Activated CD8-positive, alpha-beta memory T cell treated with anti-CD3 and anti-CD28 coated beads, Interleukin-2, amount 50 U/mL, for 24 hours (primary cell): ENCODE results near the gene SUPT4H1.

Source experiments
- DNase-seq: peaks from one replicate; pipeline ENCODE4 v3.0.0-alpha.2; 2020; ENCODE audit errors: extremely low read depth

The SUPT4H1 gene

DNA sequence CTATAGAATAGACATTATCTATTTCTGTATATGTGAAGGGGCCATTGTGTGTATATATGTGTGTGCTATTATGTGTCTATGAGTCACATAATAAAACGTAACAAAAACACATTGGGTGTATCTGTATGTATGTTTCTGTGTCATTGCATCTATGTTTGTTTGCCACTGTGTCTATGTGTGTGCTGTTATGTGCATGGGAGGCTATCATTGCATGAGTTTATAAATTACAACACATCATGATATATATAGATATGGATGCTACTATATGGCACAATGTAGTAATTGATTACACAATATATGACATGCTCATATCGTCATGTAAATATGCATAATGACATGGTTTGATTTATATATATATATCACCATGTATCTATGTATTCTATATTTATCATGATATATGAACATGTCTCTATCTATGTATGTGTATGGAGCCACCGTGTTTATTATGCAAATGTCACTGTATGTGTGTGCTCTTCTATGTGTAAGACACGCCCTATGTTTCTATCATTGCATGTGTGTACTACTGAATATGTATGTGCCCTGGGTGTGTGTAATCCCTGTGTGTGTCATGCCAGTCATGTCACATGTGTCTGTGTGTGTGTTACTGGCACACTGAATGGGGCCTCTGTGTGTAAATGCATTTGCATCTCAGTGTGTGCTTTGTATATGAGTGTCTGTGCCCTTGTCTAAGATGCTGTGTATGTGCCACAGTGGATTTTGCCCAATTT lies 22.0 kb downstream of the SUPT4H1 start:
- DNase-seq: no peak

DNA sequence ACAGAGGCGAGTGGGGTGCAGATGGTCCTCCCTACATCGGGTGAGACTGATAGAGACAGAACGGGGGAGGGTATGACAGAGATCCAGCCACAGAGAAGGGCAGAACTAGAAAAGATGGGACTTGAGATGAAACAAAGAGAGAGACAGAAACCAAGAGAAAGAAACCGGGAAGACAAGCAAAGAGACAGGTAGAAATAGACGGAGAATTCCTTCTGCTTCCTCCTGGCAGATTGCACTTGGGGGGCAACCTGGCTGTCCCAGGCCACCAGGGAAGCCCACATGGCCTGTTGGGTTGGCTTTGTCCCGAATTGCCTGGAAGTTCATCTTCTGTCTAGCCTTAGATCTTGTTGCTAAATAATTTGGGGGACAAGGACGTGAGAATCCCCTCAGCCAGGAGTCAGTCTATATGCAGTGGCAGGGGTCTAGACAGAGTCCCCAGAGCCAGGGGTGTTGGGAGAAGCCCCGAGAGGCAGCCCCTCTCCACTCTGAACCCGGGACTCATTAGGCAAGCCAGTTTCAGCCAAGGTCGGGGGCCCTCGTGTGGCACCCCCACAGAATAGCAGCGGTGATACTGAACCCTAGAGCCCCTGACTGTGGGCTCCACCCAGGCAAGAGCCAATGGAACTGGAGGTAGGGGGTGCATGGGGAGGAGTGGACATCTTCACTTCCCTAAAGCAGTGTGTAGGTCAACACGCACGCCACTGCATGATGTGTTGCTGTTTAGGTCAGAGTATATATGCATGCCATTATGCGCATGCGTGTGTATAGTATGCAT lies 22.8 kb downstream of the SUPT4H1 start:
- DNase-seq: no peak

DNA sequence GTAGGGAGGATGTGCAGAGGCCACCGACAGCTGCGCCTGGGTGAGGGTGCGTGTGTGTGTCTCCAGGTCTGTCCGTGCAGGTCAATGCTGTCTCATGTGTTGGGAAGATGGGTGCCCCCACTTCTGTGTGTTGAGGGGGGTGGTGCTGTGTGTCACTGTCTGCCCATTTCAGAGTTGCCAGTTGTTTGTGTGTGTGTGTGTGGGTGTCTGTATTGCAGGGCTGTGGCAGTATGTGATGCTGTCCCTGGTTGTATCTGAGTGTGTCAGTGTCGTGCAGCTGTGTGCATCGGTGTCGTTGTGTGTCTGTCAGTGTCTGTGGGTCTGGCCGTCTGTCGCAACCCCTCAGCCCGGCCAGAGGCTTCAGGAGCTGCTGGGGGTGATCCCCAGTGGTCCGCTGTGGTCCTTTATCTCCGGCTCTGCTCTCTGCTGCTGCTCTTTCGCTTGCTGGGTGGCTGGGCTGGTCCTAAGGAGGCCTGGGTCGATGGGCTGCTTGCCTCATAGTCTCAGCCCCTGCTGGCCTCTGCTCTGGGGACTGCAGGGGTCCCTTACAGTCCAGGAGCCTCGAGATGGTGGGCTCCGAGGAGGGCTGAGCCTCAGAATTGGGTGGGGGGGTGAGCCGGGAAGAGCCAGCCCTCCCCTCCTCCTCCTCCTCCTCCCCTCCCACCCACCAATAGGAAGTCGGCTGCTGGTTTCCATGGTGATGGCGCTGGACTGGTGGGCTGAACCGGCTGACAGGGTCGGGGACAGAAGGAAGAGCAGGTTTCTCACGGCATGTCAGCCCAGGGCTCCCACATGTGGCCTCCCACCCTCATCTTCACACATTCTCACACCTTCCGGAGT lies 23.6 kb downstream of the SUPT4H1 start, which contains the start of gene TSPOAP1:
TSS of gene TSPOAP1 (minus strand) at position 601 of the 840 bp plus-strand sequence. CDS start 875 bp downstream, outside the sequence.
- DNase-seq: no peak

DNA sequence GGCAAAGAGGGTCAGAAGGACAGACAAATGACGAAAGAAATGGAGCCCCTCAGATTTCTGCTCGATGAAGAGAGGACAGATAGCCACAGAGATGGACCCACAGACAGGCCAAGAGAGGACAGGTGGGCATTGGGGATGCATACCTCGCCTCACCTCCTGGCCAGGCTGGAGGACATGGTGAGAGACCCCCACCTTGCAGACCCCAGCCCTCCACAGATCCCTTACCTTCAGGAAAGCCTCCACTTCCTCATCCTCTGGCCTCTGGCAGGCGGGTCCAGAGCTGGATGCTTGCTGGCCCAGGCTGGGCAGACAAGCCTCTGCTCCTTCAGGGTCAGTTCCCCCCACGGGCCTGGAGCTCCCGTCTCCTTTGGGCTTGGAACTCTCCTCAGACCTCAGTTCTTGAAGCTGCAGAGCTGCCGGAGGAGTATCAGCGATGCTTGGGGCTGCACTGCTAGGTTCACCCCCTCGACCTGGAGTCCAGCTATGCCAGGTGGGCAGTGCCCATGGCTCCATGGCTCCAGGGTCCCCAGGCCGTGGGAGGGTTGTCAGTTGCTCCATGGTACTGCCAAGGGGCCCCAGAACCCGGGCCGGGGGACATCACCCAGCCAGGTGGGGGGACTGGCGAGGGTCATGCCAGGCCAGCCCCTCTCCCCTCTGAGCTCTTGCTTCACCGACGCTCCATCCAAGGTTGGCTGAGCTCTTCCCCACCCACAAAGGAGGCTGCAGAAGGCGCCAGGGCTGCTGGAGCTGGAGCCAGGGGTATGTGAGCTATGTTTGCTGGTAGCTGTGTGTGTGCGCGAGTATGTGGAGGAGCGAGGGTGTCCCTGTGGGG lies 24.4 kb downstream of the SUPT4H1 start:
- no peak for DNase-seq

DNA sequence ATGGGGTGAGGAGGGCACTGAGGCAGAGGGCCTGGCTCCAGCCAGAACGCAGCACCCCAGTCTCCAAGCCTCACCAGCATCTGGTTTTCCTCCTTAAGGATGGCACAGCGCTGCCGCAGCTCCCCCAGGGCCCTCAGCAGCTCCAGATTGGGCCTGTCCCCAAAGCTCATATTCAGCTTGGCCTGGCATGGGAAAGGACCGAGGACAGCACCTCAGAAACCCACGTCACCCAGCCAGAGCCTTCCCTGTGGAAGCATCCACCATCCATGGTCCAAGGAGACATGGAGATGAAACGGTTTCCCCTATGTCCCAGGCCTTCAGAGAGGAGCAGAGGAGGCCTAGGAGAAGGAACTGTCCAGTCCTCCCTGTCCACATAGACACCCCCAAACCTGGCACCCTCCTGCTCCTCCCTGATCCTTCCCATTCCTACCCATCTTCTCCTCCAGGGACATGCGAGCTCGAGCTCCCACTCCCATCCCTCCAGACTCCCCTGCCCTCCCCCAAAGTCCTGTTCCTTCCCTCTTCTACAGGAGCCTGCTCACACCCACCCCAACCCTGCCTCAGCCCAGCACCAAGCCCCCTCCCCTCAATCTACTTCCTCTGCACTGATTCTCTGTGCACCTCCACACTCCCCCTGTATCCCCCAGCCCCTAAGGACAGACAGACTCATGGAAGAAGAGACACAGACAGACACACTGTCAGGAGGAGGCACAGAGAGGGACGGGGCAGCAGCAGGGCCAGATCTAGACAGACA lies 25.2 kb downstream of the SUPT4H1 start:
- DNase-seq: no peak

DNA sequence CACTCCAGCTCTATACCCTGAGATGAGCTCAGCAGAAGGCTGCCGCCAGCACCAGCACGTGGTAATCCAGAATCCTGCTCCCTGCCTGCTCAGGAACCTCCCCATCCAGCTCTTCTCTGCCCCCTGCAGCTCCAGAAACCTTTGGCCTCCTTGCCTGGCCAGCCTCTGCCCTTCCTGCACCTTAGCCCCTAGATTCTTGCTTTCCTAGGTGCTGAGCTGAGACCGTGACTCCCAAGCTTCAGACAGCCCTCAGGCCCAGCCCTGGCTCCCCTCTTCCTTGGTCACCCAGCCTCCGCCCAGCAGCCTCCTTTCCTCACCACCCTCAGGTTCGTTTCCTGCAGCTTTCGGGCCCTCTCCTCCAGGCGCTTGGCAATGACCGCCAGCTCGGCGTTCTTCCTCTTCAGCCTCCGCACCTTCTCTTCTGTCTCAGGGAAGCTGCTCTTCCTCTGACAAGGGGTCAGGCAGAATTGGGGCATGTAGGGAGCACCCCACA lies 26.0 kb downstream of the SUPT4H1 start:
- no peak for DNase-seq

DNA sequence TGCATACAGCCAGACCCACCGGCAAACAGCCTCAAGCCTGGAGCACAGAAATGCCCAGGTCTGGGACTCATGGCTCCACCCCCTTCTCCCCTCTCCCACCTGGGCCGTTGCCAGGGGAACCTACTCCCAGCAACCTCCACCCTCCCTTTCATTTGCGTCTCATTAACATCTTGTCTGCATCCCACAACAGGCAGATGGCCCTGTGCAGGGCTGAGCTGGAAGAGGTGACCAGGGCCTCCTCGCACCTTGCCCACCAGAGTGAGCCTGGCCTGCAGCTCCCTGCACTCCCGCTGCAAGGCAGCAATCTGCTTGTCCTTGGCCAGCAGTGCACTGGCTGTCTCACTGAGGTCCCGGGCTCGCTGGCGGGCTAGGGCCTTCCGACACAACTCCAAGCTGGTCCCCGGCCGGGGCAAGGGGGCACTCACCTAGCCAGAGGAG lies 26.7 kb downstream of the SUPT4H1 start:
- no peak for DNase-seq

DNA sequence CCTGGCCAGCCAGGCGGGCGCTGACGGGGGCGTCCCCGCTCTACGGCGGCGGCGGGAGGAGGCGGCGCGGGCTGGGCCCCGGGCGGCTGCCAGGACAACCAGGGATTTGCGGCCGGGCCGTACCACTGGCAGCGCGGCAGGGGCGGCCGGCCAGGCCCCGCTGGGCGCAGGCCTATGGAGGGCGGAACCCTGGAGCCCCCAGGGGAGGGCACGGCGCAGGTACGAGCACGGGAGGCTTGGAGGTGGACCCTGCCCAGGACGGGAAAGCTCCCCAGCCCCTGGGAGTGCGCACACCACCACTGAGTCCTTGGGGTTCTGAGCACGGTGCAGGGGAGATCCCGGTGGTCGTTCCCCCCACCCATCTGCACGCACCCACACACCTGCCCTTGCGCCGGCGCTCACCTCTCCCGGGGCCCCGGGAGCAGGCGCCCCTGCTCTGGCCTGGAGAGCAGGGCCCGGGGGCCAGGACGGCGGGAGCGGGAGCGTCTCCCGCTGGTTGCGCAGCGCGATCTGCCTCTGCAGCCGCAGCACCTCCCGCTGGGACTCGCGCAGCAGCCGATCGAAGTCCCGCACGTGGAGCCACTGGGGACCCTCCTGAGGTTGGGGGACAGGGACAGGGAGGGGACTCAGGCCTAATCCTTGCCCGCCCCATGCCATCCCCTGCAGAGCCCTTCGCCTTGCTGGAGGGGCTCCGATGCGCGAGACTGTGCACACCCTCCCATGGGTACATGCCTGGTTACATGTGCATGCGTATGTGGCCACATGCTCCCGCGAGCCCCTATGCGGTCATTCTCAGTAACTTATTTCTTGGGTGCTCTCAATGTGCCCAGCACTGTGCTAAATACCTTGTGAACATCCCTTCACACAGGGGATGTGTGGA lies 27.4 kb downstream of the SUPT4H1 start:
- DNase-seq: no peak

DNA sequence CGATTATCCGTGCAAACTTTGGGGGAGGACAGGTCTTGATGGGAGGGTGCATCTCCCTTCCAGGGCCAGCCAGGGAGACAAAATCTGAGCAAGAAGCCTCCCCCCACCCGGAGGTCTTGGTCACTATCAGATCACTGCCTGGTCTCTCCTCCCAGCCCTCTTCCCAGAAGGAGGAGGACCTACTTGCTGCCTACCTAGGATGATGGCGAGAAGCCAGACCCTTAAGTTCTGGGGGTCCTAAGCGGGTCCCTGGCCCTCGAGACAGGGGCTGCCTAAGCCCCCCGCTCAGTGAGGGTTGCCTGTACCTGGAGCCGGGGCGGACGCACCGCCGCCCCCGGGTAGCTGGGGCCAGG lies 28.0 kb downstream of the SUPT4H1 start:
- no peak for DNase-seq

DNA sequence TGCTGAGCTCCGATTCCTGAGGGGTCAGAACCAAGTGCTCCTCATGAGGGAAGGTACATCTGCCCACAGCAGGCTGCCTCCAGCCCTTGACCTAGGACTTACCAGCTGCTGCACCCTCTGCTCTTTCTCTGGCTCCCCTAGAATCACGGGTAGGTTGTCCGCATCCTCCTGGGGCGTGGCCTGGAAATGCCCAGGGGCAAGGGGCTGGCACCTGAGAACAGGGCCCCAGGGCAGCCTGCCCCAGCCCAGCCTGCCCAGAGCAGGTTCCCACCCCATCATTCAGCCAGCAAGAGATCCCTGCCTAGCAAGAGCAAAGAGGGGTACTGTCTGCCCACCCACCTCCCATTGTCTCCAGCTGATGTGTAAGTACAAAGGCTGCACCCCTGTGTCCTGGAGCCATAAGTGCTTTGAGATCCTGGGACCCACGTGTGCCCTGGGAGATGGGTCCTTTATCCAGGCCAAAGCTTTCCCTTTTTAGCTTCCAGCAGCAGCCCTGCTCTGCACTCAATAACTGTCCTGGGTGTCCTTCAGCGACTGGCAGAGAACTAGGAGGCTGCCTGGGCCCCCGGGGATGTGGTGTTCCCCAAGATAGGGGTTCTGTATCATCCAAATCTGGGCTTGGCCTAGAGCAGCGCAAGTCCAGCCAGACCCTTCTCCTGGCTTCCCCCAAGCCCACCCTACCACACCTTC lies 28.5 kb downstream of the SUPT4H1 start:
- DNase-seq: no peak

DNA sequence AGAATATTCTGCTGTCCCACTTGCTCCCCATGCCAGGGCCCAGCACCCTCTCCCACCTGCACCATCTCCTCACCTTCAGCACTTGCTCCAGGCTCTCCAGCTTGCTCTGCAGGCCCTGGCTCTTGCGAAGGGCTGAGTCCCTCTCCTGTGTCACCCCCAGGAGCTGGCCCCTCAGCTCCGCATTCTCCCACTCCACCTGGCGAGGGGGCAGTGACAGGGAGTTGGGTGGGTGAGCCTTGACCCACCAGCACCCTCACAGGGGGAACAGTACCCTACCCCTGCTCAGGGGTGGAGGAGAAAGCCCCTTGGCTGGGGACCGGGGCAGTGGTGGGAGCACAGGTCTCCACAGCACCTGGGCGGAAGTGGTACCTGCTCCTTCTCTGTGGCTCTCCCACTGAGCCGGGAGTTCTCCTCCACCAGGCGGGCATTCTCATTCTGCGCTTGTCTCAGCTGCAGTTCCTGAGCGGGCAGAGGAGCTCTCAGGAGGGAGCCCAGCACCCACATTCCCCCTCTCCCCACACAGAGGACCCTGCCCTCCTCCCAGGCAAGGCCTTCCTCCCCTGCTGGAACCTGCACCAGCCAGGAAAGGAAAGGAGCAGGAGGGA lies 29.3 kb downstream of the SUPT4H1 start:
- DNase-seq: no peak

DNA sequence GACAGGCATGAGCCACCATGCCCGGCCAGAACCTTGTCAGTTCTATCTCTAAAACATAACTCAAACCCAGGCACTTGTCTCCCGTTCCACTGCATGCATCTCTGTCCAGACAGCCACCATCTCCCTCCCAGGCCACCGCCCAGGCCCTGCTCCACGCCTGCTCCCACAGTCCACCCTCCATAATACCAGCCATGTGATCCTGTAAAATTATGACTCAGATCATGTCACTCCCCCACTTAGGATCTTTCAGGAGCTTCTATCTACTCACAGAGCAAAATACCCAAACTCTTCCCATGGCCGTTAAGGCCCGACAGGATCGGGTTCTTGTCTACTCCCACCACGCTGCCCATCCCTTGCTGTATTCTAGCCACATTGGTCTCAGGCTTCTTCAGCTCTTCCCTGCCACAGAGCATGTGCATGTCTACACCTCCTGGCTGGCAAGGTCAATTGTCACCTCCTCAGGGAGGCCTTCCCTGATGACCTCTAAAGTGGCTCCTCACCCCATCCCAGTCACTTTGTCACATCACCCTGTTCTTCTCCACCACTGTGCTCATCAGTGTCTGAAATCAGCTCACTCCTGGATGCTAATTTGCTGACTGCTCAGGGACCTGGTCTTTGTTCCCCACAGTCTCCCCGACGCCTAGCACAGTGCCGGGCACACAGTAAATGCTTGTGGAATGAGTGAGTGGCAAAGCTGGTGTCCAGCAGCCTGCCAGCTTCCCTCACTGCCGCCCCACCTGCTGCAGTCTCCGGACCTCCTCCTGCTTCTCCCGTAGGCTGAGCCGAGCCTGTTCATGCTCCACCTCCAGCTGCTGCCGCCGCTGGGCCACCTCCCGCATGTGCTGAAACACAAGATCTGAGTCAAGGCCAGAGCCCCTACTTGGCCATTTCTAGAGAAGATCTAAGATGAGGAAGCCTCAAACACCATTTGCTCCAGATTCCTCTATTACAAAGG lies 30.2 kb downstream of the SUPT4H1 start:
- DNase-seq: no peak

DNA sequence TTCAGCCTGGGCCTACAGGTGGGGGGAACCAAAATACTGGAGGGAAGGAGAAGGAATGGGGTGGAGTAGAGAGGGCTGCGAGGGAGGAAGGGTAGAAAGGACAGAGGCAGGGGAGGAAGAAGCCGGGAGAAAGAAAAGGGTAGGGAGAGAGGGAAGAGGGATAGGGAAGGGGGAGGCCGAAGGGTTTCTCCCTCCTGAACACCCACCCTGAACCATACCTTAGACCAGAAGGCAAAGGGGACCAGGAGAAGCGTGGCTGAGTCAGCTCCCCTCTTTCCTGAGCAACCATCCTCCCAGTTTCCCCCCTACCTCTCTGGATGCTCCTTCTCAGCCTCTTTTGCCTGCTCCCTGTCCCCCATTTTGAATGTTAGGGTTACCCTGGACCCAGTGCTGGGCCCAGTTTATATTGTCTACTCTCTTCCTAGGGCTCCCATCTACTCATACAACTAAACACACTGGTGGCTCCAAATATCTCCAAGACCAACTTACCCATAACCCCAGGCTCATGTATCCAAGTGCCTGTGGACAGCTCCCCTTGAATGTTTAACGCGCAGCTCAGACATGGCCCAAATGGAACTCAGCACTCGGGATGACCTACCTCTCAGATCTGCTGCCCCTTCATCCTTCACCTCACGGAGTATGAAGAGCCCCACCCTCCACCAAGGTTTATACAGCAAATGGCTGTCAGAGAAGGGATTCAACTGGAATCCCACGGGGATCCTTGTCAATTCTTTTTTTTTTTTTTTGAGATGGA lies 31.3 kb downstream of the SUPT4H1 start:
- no peak for DNase-seq

DNA sequence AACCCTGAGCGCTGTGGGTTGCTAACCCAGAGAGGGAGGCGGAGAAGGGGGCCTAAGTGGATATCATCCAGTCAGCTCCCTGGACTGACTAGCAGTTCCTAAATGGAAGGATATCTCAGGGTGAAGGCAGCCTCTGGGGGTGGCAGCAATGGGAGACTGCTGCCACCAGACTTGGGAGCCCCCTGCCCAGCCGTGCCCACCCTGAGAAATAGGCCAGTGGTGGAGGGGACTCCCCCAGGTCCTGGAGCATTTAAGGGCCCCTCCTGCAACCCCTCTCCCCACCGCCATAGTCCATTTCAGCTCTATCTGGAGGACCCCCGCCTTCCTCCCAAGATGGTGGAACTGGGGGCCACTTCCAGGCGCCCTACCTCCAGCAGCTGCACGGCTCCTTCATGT lies 31.8 kb downstream of the SUPT4H1 start:
- DNase-seq: no peak

DNA sequence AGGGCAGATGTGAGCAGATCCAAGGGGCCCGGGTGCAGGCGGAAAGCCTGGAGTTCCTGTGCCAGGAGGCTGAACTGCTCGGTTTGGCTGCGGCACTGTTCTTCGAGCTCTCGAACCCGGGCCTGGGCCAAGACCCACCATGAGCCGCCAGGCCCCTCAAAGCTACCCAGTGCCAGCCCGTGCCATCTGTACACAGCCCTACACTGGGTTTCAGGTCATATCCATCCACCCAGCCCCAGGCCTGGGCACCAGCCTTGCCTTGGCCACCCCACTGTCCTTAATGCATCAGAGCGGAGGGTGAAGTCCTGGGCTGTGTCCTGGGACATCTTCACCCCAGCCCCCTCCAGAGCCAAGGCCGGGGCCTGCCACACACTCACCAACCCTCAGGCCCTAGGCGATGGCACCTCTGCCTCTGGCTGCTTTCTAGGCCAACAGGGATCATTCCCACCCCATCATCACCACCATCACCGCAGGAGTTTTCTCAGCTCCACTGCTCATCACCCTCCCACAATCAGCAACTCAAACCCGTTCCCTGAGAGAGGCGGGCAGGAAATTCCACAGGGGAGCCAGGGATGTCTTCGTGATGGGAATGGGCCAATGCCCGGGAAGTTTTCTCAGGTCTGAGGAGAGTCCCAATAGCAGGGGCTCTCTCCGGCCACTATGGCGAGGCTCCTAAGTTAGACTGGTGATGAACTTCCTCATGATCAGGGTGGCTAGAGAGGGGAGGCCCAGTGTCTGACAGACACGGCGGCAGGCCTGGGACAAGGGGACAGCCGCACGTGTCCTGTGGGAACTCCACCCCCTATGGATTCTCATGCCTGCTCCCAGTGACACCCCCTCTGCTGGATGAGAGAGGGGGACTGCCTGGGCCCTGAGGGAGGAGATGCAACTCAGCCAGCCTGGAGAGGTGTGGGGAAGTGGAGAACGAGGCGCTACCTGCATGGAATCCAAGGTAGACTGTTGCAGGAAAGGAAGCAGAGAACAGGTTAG lies 32.5 kb downstream of the SUPT4H1 start:
- DNase-seq: no peak
